AG08395 (cell line): Measurements from ENCODE around the gene PACS1.

Experiments
- DNase-seq: peaks from one replicate; pipeline ENCODE4 v3.0.0; 2012; ENCODE audit warnings: mixed read lengths, low spot score

PACS1 gene

DNA sequence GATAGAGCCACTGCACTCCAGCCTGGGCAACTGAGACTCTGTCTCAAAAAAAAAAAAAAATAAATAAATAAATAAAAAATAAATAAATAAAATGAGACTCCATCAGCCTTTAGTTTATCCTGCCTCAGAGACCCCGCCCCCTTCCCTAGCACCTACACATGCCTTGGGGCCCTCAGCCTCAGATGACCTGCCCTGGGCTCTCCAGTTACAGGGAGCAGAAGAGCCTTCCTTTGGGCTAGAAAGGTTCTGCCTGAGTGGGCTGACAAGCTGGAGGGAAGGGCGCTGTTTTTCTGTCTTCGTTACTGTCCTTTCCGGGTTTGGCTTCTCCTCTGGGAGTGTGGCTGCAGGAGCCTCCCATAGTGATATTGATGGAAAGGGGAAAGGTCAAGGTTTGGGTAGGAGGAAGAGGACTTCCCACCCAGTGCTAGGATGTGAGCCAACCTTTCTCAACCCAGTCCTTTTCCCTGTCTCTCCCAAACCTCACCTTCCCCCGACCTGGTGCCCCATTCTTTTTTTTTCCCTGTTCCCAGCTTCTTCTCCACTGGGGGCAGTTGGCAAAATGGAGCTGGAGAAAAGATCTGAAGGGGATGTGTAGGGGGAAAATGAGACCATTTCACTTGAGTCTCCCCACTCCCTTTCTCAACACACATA lies 19.4 kb upstream of the PACS1 start:
- DNase-seq: no peak

DNA sequence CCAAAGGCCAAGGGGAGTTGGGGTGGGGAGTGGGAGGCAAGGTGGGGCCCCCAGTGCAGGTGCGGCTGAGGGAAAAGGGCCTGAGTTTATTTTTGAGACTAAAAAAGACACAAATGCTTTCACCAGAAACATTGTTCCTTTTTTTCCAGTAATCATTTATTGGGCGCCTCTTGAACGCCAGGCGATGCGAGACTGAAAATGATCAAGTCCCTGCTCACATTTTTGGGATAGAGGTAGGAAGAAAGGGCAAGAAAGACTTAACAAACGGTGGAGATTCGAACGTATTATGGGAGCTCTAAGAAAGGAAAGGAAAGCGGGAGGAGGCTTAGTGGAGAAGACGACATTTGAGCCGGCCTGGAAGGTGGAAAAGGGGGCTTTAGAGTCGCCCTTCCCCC lies 18.7 kb upstream of the PACS1 start:
- DNase-seq: no peak

- DNase-seq: peak; percentile 98
Measured at GRCh38 chr11:66051766-66052663, 18.1 kb upstream of the PACS1 start, which contains the start of gene SF3B2. Gene SF3B2 (plus strand): TSS chr11:66052364. CDS start chr11:66052385, 21 bp downstream.

DNA sequence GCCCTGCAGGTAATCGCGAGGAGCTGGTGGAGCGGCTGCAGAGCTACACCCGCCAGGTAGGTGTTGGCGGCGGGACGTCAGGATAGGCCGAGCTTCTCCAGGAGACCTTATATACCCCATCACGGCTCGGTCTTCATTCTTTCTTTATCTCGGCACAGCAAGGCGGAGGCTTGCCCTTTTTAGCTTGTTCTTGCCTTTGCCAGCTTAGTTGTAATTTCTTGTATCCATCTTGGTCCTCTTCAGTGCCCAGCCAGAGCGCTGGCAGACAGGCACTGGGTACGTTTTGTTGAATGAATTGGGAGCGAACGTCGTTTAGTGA lies 17.4 kb upstream of the PACS1 start:
- DNase-seq: no peak

GRCh38 chr11:66055021-66055420 lies 15.1 kb upstream of the PACS1 start:
- DNase-seq: no peak

DNA sequence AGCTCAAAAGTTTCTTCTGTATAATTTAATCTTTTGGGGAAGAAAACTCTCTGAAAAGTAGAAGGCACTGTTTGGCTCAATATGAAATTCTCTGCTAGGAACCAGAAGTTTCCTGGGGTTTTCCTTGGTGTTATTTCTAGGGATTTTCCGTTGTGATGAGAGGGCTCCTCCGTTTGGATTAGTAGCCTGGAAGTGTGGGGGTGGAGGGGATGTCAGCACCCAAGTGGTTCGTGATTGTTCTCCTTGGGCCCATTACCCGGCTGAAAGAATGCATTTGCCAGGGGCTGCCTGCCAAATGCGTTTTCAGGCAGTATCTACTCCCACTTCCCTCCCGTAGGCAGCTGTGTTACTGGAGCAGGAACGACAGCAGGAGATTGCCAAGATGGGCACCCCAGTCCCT lies 13.6 kb upstream of the PACS1 start:
- no peak for DNase-seq

DNA sequence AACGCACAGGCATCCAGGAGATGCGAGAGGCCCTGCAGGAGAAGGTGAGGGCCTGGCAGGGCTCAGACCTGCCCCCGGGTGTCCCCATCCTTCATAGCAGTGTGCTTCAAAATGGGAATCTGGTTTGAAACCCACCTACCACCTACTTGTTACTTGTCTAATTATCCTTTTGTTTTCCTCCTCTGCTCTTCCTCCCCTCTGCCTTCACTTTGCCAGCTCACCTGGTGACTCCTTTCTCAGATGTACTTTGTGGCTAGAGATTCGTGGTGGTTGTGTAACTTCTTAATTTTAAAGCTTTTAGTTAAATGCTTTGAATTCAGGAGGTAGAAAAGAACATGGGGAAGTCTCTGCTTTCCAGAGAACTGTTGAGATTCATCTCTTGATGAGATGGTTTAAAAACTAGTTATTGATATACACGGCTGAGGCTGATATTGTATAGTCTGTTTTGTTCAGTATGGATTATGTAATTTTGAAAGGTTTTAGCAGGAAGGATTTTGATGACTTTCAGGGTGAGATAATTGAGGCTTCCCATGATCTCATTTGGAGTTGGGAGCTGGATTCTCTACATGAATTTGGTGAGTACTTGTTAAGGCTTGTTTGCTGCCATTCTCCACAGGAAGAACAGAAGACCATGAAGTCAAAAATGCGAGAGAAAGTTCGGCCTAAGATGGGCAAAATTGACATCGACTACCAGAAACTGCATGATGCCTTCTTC lies 9.9 kb upstream of the PACS1 start:
- DNase-seq: no peak

- DNase-seq: no peak
Measured at GRCh38 chr11:66061268-66061667, 8.8 kb upstream of the PACS1 start.

DNA sequence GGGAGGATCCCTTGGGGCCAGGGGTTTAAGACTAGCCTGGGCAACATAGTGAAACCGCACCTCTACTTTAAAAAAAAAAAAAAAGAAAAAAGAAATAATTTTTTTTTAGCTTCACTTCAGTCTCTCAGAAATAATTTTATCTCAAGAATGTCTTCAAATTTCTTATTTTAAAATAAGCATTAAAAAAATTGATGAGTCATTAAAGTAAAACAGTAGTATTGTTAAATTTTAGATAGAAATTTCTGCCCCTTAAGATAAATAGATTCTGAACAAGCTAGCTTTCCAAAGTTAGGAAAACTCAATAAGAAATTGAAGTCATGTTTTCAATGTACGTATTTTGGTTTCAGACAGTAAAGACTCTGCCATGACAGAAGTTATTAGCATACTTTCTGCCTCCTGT lies 7.7 kb upstream of the PACS1 start:
- no peak for DNase-seq

GRCh38 chr11:66063900-66064299 lies 6.2 kb upstream of the PACS1 start:
- DNase-seq: no peak

GRCh38 chr11:66064571-66064970 lies 5.5 kb upstream of the PACS1 start:
- DNase-seq: no peak

GRCh38 chr11:66066751-66067150 lies 3.3 kb upstream of the PACS1 start:
- DNase-seq: no peak

- no peak for DNase-seq
Measured at GRCh38 chr11:66067640-66068039, 2.4 kb upstream of the PACS1 start.

DNA sequence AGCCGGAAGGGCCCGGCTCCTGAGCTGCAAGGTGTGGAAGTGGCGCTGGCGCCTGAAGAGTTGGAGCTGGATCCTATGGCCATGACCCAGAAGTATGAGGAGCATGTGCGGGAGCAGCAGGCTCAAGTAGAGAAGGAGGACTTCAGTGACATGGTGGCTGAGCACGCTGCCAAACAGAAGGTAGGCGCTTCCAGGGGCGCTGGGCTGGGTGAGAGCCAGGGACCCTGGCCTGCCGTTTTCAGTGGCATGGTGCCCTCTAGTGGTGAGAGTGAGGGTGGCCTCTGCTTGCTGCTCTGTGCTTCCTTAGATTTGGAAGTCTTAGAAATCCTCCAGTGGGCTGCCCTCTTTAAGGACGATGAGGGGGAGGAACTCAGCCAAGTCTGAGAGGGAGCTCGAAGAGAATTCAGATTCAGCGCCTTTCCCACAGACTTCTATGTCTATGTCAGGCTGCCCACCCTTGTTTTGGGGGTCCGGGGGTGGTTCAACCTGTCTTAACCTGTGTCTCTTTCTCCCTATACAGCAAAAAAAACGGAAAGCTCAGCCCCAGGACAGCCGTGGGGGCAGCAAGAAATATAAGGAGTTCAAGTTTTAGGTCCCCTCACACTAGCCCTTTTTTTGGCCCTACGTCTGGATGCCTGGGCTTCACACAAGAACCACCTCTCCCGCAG lies 1.8 kb upstream of the PACS1 start:
- peak; percentile 65 for DNase-seq

GRCh38 chr11:66068923-66069714 lies 953 bp upstream of the PACS1 start:
- DNase-seq: peak; percentile 75

GRCh38 chr11:66070604-66071380 lies 720 bp downstream of the PACS1 start:
- DNase-seq: peak; percentile 48

DNA sequence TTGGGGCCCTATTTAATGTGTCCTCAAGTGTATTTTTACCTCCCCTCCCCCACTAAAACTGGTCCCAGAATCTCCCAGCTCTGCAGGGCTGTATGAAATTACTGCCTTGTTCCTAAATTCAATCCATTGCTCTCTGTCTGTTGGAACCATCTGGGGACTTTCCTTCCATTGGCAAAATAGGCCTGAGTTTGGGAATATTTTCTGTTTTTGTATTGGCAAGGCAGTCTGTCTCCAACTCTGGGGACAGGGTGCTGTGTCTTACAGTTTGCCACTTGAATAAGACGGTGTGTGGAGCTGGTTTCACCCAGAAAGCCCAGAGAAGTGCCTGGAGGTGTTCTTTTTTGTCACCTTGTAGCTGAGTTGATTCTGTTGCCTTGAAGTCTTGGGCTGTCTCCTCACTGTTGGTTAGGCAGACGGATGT lies 1.3 kb downstream of the PACS1 start:
- no peak for DNase-seq

DNA sequence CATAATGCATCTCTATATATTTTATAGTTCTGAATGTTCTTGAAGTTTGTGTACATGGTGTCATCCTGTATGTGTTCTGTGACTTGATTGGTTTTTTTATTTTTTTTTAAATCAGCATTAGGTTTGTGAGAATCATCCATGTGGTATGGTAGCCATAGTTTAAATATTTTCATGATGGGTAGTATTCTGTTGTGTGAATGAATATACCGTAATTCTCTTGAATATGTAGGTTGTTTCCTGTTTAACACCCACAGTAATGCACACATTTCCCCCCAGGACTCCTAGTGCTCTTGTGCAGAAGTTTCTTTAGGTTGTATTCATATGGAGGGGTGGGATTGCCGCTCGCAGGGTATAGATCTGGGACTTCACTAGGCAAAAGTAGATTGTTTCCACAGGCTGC lies 2.0 kb downstream of the PACS1 start:
- DNase-seq: no peak

- DNase-seq: no peak
Measured at GRCh38 chr11:66072518-66072917, 2.4 kb downstream of the PACS1 start.

- no peak for DNase-seq
Measured at GRCh38 chr11:66073669-66074068, 3.6 kb downstream of the PACS1 start.

DNA sequence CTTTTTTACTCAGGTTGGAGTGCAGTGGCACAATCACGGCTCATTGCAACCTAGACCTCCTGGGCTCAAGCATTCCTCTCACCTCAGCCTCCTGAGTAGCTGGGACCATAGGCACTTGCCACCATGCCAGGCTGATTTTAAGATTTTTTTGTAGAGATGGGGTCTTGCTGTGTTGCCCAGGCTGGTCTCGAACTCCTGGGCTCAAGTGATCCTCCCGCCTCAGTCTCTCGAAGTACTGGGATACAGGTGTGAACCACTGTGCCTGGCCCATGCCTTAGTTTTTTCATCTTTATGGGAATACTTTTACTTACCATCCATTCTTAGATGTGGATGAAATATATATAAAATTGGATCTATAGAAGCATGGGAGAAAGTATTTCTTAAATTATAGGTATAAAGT lies 5.2 kb downstream of the PACS1 start:
- DNase-seq: no peak
